Neuronal stem cell (in vitro differentiated cells): Measurements from ENCODE around the gene HES7.

Source experiments
- DNase-seq: peaks from one replicate; pipeline ENCODE4 v3.0.0-alpha.2; 2013; ENCODE audit warnings: low spot score
- H2AFZ ChIP-seq: one replicate; pipeline ENCODE4 v1.6.1; 2013; ENCODE audit warnings: mild to moderate bottlenecking, low read length, inconsistent platforms
- H2AK5ac ChIP-seq: 2 replicates; pipeline ENCODE4 v1.6.1; 2013; ENCODE audit warnings: low read depth, mild to moderate bottlenecking, inconsistent platforms, low read length, moderate library complexity, mixed read lengths
- H2BK120ac ChIP-seq: 2 replicates; pipeline ENCODE4 v1.6.1; 2013; ENCODE audit warnings: low read depth, mild to moderate bottlenecking, inconsistent platforms, low read length, moderate library complexity, mixed read lengths
- H2BK12ac ChIP-seq: one replicate; pipeline ENCODE4 v1.6.1; 2013; ENCODE audit warnings: low read length, inconsistent platforms
- H2BK15ac ChIP-seq: 2 replicates; pipeline ENCODE4 v1.6.1; 2013; ENCODE audit warnings: mild to moderate bottlenecking, low read length, inconsistent platforms, mixed read lengths
- H2BK5ac ChIP-seq: one replicate; pipeline ENCODE4 v1.6.1; 2013; ENCODE audit warnings: inconsistent platforms, mild to moderate bottlenecking, low read length, moderate library complexity
- H3K14ac ChIP-seq: one replicate; pipeline ENCODE4 v1.6.1; 2013; ENCODE audit warnings: low read length, inconsistent platforms
- H3K18ac ChIP-seq: 2 replicates; pipeline ENCODE4 v1.6.1; 2013; ENCODE audit warnings: low read length, inconsistent platforms
- H3K23ac ChIP-seq: 2 replicates; pipeline ENCODE4 v1.6.1; 2013; ENCODE audit warnings: low read depth, mild to moderate bottlenecking, mixed read lengths, low read length, inconsistent platforms; ENCODE audit not compliant: poor library complexity
- H3K27ac ChIP-seq: replicated peaks from 3 replicates; pipeline ENCODE4 v1.5.1; 2013; ENCODE audit warnings: low read length, inconsistent platforms
- H3K27me3 ChIP-seq, 3 experiments: 2 replicates each; pipeline ENCODE4 v1.6.1; 2013; ENCODE audit warnings: low read length in 3 of 3, mild to moderate bottlenecking in 2 of 3, inconsistent platforms in 1 of 3, low read depth in 1 of 3, mixed read lengths in 1 of 3, moderate library complexity in 1 of 3; ENCODE audit not compliant: control insufficient read depth in 3 of 3, insufficient read depth in 3 of 3
- H3K36me3 ChIP-seq, 2 donors: replicated peaks in 1 of 2; 2 replicates each; pipeline ENCODE4 v1.6.1; 2013; ENCODE audit warnings: low read length in 2 of 2; ENCODE audit not compliant: control insufficient read depth in 2 of 2, insufficient read depth in 2 of 2
- H3K4ac ChIP-seq: 2 replicates; pipeline ENCODE4 v1.6.1; 2013; ENCODE audit warnings: inconsistent platforms, mild to moderate bottlenecking, low read length, moderate library complexity
- H3K4me1 ChIP-seq, 2 donors: 1 replicate in 1 of 2; 2 replicates in 1 of 2; pipeline ENCODE4 v1.6.1; 2013; ENCODE audit warnings: low read length in 2 of 2, low read depth in 1 of 2; ENCODE audit not compliant: control insufficient read depth in 2 of 2, insufficient read depth in 1 of 2
- H3K4me2 ChIP-seq: one replicate; pipeline ENCODE4 v1.6.1; 2013; ENCODE audit warnings: mild to moderate bottlenecking, low read length, inconsistent platforms; ENCODE audit not compliant: insufficient read depth, poor library complexity, severe bottlenecking
- H3K4me3 ChIP-seq, 2 donors: 2 replicates each; pipeline ENCODE4 v1.5.1; 2013; ENCODE audit warnings: low read length in 2 of 2, mild to moderate bottlenecking in 2 of 2, inconsistent platforms in 1 of 2, moderate library complexity in 1 of 2
- H3K79me1 ChIP-seq: one replicate; pipeline ENCODE4 v1.6.1; 2013; ENCODE audit warnings: low read depth, mild to moderate bottlenecking, inconsistent platforms, low read length, moderate library complexity
- H3K9ac ChIP-seq: one replicate; pipeline ENCODE4 v1.6.1; 2013; ENCODE audit warnings: mild to moderate bottlenecking, low read depth, low read length, inconsistent platforms; ENCODE audit not compliant: poor library complexity
- H3K9me3 ChIP-seq, 2 donors: replicated peaks in 1 of 2; 2 replicates each; pipeline versions ENCODE3 to v1.6.1; 2013; ENCODE audit warnings: low read length in 2 of 2, mild to moderate bottlenecking in 2 of 2, inconsistent platforms in 1 of 2, low read depth in 1 of 2, mixed read lengths in 1 of 2, moderate library complexity in 1 of 2; ENCODE audit not compliant: control insufficient read depth in 2 of 2, insufficient read depth in 1 of 2
- H4K8ac ChIP-seq: one replicate; pipeline ENCODE4 v1.6.1; 2013; ENCODE audit warnings: low read depth, mild to moderate bottlenecking, inconsistent platforms, low read length, moderate library complexity
- H4K91ac ChIP-seq: one replicate; pipeline ENCODE4 v1.6.1; 2013; ENCODE audit warnings: low read length, low read depth, mild to moderate bottlenecking, inconsistent platforms; ENCODE audit not compliant: poor library complexity
- WGBS, 2 donors: extraction: QIAGEN DNeasy Blood & Tissue Kit; methylation state at CpG; one replicate each; pipeline ENCODE4 v1.1.7; 2013; ENCODE audit warnings: missing lambda C conversion rate in 2 of 2, mixed read lengths in 1 of 2; ENCODE audit not compliant: insufficient read length in 2 of 2, insufficient replicate concordance in 1 of 2; ENCODE audit errors: extremely low coverage in 2 of 2; 5-methylcytosine and 5-hydroxymethylcytosine counted together

Gene HES7

DNA sequence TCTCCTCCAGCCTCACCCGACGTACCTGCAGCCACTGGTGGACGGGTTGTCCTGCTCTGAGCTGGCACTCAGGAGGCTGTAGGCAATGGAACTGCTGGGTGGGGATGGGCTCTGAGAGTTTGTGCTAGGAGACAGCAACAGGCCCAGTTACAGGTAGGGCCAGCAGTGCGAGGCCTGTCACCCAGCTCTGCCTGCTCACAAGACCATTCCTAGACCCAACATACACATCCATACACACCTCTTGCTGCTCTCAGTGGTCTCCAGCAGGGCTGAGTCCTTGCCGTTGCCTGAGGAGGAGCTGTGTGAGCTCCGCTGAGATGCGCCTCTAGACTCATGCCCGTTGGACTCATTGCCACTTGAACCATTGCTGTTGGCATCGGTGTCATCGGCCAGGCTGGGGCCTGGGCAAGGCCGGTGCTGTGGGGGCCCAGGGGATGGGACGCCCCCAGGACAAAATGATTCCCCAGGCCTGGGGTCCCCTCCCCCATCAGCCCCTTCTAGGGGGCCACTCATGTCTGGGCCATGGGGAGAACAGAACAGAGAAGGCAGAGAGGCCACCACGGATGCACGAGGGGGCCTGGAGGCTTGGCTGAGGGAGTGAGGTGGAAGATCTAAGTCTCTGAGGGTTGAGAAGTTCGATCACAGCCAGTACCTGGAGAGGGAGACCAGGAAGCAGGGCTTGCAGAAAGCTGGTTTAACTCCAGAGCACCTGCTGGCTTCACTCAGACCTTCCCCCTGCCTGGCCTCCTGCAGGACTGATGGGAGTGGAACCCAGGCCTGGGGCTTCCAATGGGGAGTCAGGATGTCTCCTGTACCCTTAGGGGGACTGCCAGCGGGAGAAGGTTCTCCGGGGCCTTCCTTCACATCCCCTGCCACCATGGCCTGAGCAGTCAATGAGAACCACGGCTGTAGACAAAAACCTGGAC lies 26.6 kb upstream of the HES7 start:
- WGBS, 2 donors = no CpG with 5 or more reads among the region's 18 CpGs
- no peak overlapping the region for H3K4ac ChIP-seq
- peak overlapping the region; percentile 45 for H2BK15ac ChIP-seq
- no peak overlapping the region for H3K14ac ChIP-seq
- H3K18ac ChIP-seq = peak overlapping the region; percentile 70
- peak overlapping the region; percentile 78 for H2AK5ac ChIP-seq
- H3K9me3 ChIP-seq = no peaks in the 10 kb centered on the region
- peak overlapping the region; percentile 80 for H2AFZ ChIP-seq
- H3K4me3 ChIP-seq = peak overlapping the region; percentile 54 to 88
- peak overlapping the region; percentile 100 for H3K4me2 ChIP-seq
- no peak overlapping the region for H4K8ac ChIP-seq
- peaks cover 41 to 46% of the 10 kb centered on the region in 2 donors for H3K36me3 ChIP-seq
- peak overlapping the region; percentile 43 for H3K27ac ChIP-seq
- DNase-seq = no peak
- no peak overlapping the region for H2BK12ac ChIP-seq
- H3K79me1 ChIP-seq = peaks cover 8% of the 10 kb centered on the region
- H2BK5ac ChIP-seq = peak overlapping the region; percentile 90
- H3K27me3 ChIP-seq = no peaks in the 10 kb centered on the region
- no peak overlapping the region for H3K23ac ChIP-seq
- H3K4me1 ChIP-seq = peaks cover 25 to 28% of the 10 kb centered on the region in 2 donors
- peak overlapping the region; percentile 38 for H3K9ac ChIP-seq
- no peak overlapping the region for H4K91ac ChIP-seq
- H2BK120ac ChIP-seq = peak overlapping the region; percentile 27

DNA sequence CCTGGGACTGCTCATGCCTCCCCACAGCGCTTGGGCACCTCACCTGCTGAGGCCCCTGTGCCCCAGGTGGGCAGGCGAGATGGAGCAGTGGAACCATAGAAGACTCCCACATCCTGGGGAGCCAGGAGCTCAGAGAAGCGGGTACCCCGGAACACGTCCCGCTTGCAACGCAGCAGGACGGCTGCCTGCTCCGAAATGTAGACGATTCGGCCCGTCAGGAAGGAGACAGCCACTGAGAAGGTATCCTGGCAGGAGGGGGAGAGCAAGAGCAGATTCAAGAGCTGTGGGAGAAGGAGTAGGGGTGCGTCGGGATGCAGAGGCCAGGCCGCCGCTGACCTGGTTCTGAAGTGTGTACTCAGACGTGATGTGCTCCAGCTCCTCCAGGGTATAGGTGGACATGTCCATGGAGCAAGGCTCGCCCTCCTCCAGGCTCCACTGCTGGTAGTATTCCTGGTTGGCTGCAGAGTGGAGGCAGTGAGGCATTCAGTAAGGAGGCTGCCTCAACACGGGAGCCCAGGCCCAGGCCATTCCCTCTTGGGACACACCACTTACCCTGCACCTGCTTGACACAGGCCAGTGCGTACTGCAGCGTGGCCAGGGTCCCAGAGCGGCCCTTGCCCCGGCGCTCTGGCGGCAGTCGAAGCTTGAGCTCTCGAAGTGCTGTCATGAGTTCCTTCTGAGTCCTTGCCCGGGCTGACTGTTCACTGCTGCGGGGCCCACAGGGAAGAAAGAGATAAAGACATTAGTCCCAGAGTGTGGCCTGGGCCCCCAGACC lies 25.7 kb upstream of the HES7 start:
- Histone ChIP-seq H2BK15ac (peak overlapping the region; percentile 45), H3K9ac (no peak overlapping the region), H3K4me1 (peaks cover 20 to 23% of the 10 kb centered on the region in 2 donors), H3K36me3 (peaks cover 42 to 53% of the 10 kb centered on the region in 2 donors), H3K14ac (no peak overlapping the region), H3K23ac (no peak overlapping the region), H2AK5ac (no peak overlapping the region), H3K4me2 (no peak overlapping the region), H3K27ac (no peak overlapping the region), H2AFZ (no peak overlapping the region), H2BK12ac (no peak overlapping the region), H2BK5ac (no peak overlapping the region), H3K9me3 (no peaks in the 10 kb centered on the region), H3K4me3 (peak overlapping the region in 1 of 2 donors; percentile 21), H3K18ac (no peak overlapping the region), H3K79me1 (peaks cover 8% of the 10 kb centered on the region), H2BK120ac (no peak overlapping the region), H3K4ac (no peak overlapping the region), H3K27me3 (no peaks in the 10 kb centered on the region), H4K8ac (no peak overlapping the region), H4K91ac (no peak overlapping the region)
- DNase-seq = no peak
- no CpG with 5 or more reads among the region's 29 CpGs for WGBS, 2 donors

DNA sequence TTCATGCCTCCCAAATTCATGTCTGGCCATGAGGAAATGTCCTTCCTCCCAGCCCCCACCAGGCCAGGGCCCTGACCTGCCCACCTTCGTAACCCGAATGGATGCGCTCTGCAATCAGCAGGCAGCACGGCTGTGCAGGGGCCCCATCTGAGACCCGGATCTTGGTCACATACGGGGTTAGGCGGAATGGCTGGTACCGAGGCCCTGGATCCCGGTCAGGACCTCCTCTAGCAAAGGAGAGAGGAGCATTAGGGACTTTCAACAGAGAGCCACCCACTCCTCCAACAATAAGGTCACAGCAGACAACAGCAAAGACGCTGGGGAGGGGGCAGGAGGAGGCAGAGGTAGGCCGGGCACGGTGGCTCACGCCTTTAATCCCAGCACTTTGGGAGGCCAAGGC lies 24.7 kb upstream of the HES7 start:
- H2BK5ac ChIP-seq = no peak overlapping the region
- H3K18ac ChIP-seq = no peak overlapping the region
- peaks cover 10% of the 10 kb centered on the region for H3K79me1 ChIP-seq
- H4K8ac ChIP-seq = no peak overlapping the region
- H2AFZ ChIP-seq = no peak overlapping the region
- no peak overlapping the region for H3K4me3 ChIP-seq
- H4K91ac ChIP-seq = no peak overlapping the region
- DNase-seq = no peak
- no peak overlapping the region for H3K14ac ChIP-seq
- no peak overlapping the region for H2BK15ac ChIP-seq
- H3K4me2 ChIP-seq = no peak overlapping the region
- no peak overlapping the region for H2BK120ac ChIP-seq
- H2AK5ac ChIP-seq = no peak overlapping the region
- no peak overlapping the region for H3K23ac ChIP-seq
- H3K36me3 ChIP-seq = peaks cover 52 to 63% of the 10 kb centered on the region in 2 donors
- H3K27ac ChIP-seq = no peak overlapping the region
- no peak overlapping the region for H3K4ac ChIP-seq
- WGBS, 2 donors = no CpG with 5 or more reads among the region's 13 CpGs
- H3K27me3 ChIP-seq = no peaks in the 10 kb centered on the region
- no peaks in the 10 kb centered on the region for H3K9me3 ChIP-seq
- H3K4me1 ChIP-seq = peaks cover 15 to 16% of the 10 kb centered on the region in 2 donors
- no peak overlapping the region for H2BK12ac ChIP-seq
- no peak overlapping the region for H3K9ac ChIP-seq
